NCI-H1417 treated with DMSO at 0.1 percent for 48 hours (cell line): Measurements from ENCODE around the gene PRRT4.
A peak's percentile ranks its signal among the peaks of the same experiment; 100 is the strongest.

ENCODE experiments used
- DNase-seq: peaks from one replicate; lab custom pipeline; 2025; lab: John Stamatoyannopoulos, UW

Gene PRRT4

DNA sequence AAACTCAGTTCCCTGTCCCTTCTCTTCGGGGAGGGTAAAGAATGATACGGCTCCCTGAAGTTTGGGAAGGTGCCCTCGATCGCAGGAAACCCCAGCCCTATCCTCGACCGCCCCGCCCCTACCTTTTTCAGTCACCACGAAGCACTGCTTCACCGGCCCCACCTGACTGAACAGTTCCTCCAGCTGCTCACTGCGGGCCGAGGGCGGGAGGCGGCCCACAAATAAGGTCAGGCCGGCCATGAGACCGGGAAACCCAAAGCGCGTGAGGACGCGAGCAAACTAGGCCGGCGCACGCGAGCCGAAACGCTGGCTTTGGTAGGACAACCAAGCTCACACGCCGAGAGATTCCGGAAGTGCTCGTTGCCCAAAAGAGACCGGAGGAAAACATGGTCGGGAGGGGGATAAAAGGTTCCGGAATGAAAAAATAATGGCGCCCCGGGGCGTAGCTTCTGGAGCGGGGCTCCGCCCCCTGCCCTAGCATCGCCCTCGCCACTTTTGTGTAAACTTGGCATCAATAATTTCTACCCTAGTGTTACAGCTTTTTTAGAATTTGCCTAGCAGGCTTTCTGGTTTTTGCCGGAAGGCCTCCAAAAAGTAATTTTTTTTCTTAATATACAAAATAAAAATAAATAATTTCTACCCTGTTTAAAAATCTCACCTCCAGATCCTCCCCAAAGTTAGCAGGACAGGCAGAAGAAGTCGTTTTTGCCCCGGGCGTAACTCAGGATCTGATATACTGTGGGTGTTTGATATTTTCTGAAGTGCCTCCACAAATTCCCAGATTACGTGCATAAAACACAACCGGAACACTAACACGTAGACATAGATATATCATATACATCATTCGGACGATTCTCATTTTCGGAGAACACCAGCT, 17.7 kb downstream of the PRRT4 start, which contains the start of gene RBM28:
Gene RBM28, minus strand, starts transcription at position 355 of the 877 bp plus-strand sequence. Its CDS starts 115 bp downstream, at position 240.
- peak; percentile 64 for DNase-seq

DNA sequence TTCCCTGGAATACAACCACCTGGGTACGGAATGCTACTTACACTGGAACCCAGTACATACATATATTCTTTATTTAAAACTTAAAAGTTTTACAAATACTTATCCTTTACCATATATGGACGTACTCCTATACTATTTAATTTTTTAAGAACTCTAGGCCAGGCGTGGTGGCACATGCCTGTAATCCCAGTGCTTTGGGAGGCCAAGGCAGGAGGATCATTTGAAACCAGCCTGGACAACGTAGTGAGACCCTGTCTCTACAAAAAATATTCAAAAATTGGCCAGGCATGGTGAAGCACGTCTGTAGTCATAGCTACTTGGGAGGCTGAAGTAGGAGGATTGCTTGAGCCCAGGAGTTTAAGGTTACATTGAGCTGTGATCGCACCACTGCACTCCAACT, 19.8 kb downstream of the PRRT4 start:
- DNase-seq = no peak

DNA sequence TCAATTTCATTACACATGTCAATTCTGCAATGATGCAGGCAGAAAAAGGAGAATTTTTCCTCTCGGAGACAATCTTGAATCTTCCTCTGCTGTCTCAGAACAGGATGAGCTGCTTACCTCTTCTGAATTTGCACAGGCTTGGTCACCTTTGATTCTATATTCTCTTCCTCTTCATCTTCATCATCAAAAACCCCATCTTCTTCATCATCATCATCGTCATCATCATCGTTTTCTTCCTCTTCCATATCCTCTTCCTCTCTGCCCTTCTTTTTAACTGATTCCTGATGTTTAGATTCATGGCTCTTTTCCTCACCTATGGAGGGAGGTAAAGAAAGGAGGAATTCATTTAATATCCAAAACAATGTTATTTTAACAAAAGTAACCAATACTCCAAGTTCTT, 25.8 kb downstream of the PRRT4 start:
- DNase-seq = no peak

DNA sequence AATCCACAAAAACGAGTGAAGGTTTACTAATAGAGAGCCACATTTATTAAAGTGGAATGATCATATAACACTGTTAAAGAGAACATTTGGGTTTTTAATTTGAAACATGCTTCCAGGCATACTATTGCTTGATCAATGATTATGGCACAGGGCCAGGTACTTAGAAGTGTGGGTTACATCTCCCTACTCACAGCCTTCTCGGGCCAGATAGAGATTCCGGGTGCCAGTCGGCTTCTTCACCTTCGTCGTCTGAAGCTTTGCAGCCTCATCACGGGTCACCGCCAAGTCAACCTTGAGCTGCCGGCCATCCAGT, 37.2 kb downstream of the PRRT4 start:
- no peak for DNase-seq

DNA sequence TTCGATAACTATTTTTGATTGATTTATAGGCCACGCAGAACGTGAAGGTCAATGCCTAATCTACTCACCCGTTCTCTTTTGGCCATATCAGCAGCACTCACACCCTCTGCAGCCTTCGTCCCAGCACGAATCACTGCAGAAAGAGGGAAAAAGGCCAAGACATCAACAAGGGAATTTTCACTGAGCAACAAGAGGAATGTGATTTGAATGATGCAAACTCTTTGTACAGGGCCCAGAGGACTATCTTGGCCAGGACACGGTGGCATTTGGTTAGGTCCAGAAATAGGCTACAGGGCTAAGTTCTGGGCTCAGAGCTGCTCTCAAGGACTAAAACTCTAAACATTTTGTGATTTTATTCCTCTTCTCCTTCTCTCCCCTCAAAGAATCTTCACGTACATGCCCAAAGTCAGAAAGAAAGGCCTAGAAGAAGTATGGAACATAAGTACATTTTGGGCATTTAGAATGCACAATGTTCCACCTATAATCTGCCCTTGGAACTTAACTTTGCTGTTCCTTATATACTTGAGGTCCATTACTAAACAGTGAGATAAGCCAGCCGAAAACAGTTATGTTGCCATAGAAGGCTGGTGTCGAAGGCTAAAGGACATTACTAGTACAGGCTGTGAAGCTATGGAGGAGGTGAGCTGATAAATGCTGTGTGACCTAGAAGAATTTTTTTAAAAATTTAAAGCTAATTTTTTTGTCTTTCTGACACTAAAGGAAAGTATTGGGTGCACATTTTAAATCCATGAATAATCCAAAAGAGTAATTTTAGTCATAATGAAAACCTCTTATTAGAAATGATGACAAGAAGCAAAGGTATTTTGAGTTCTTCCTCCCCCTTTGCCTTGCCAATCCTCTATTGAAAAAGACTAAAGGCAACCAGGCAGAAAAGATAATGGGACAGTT, 37.8 kb downstream of the PRRT4 start:
- DNase-seq = no peak

DNA sequence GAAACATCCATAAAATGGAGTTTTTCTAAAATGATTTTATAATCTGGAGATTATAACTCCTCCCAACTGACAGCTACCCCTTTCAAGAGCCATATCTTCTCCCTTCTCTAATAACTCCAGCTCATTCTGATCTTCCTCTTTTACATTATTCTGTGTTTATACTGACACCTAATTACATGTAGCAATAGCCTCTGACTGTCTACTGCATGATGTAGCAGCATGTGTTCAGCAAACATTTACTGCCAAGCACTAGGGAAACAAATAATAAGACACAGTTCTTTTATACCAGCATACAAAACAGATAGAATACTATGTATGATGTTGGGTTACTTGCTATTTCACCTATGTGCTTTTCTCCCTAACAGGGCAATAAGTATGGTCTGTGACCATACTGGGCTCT, 38.5 kb downstream of the PRRT4 start:
- DNase-seq = no peak

DNA sequence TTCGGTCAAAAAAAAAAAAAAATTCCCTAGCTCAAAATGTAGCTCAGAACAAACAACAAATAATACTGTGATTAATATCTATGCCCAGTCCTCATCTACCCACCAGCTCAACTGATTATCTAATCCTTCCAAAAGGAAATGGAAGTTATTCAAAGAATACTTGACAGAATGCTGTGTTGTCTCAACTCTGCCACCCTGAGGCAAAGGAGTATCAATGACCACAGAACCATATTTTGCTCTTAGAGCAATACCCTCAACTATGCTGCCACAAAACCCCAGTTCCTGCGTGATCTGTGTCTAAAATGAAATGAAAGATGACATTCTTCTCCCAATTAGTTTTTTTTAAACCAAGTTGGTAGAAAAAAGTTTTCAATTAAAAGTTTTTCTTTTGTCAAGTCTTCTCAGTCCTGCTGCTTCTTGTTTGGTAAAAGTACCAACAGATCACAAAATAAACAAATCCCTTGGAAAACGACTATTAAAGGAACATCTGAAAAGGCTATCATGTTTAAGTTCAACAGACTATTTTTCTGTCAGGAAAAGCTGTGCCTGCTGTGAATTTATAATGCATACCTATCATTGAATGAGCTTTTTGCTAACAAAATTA, 39.3 kb downstream of the PRRT4 start:
- DNase-seq = no peak

DNA sequence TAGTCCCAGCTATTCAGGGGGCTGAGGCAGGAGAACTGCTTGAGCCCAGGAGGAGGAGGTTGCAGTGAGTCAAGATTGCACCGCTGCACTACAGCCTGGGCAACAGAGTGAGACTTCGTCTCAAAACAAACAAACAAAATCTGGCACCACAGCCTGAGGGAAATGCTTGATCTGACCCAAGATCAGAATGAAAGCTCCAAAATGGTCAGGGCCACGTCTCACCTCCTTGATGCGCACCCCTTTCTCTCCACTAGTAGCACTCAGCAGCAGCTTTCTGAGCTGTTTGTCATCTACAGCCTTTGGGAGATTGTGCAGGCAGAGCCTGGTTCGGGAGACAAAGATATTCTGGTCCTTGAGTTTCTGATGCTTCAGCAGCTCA, 40.5 kb downstream of the PRRT4 start:
- no peak for DNase-seq

DNA sequence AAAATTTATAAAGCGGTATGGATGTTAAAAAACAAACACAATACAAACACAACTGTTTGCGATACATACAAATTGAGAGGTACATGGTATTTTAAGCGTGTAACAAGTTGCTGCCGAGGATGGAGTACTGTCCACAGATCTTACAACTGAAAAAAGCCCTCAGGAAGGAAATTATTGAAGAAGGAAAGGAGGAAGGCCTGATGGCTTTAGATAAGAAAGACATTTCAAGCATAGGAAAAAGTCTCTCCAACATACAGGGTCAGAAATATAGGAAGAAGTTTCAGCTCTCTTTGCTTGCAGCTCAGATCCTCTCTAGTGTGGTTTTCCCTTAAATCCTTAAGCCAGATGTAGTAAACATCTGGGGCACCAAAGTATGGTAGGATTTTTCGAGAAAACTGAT, 42.8 kb downstream of the PRRT4 start:
- no peak for DNase-seq

DNA sequence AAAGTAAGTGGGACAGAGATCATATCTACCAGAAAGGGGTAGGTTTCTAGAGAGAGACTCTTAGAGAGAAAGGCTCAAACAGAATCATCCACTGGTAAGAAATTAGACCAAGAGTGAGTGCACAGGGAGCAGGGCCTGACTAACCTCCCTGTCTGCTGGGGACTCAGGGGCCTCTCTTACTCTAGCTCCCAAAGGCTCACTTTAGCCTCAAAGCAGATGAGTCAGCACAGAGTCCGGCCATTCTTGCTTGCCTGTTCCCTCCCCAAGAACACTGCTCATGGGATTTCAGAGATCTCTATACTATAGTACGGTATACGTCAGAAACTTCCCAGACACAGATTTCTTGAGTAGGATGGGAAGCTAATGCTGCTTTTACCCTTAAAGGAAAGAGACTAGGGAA, 50.5 kb downstream of the PRRT4 start:
- no peak for DNase-seq

DNA sequence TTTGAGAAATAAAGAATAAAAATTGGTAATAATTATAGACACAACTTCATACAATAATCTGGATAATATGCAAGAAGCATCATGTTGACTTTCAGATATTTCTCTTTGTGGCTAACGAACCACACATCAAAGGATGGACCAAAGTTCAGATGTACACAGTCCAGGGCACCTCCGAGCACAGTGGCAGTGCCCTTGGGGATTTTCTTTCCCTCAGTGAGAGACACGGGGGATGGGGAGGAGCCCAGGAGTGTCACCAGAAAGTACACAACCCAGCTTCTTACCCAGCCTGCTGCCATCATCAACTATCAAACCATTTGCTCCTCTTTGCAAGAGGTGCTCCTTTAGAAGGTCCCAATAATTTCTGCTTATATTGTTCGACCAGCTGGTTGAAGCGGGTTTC, 51.0 kb downstream of the PRRT4 start:
- no peak for DNase-seq

DNA sequence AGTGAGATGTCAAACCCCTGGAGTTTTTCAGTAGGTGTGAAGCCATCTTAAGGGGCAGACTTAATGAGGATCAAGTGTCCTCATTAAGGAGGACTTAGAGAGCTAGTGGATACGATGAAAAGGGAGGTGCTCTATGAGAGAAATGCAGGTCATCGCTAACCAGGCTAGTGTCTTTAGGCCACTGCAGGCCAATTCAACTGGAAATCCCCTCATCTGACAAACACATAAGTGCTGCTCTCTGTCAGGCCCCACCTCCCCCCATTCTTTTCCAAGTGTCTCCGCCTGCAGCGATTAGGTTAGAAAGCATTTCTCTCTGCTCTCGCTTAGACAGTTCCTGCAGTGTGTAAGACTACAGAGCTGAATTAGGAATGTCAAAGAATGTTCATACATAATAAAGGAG, 51.5 kb downstream of the PRRT4 start:
- no peak for DNase-seq

DNA sequence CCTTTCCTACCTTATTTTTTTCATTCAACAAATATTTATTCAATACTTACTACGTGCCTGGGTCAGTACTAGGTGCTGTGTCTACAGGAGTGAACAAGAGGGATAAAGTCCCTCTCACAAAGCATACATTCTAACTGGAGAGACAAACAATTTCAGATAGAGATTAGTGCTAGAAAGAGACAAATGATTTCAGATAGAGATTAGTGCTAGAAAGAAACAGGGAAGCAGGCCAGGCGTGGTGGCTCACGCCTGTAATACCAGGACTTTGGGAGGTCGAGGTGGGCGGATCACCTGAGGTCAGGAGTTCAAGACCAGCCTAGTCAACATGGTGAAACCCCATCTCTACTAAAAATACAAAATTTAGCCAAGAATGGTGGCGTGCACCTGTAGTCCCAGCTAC, 52.4 kb downstream of the PRRT4 start:
- no peak for DNase-seq

DNA sequence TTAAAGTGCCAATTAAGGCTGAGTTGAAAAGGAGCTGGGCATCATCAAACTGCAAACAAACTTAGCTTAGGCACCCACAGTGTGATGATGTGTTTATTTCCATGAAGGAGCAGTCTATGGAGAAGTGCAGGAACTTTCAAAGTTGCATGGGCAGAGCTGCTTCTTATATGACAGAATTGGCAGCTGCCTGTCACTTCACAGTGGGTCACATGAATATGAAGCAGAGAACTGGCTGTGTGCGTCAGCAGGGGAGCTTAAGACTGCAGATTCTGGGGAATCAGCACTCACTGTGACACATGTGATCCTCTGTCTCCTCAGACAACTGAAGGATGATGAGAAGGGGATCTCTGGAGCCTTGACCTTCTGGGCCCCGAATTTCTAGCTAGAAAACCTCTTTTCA, 54.4 kb downstream of the PRRT4 start:
- no peak for DNase-seq

DNA sequence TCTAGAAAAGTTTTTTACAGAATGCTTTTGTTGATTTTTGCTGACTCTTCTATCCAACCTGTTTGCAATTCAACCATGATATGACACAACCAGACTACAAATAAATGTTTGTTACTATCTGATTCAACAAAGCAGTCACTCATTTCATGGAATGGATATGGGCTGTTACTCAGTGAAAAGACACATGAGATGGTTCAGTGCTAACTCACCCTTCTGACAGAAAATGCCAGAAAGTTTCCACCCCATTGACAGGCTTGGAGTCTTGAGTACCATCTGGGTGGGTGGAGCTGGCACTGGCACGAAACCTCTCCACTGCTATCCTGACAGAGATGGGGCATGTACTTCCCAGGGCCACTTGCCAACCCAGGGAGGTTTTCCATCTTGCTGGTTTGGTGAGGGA, 57.3 kb downstream of the PRRT4 start:
- DNase-seq = no peak

DNA sequence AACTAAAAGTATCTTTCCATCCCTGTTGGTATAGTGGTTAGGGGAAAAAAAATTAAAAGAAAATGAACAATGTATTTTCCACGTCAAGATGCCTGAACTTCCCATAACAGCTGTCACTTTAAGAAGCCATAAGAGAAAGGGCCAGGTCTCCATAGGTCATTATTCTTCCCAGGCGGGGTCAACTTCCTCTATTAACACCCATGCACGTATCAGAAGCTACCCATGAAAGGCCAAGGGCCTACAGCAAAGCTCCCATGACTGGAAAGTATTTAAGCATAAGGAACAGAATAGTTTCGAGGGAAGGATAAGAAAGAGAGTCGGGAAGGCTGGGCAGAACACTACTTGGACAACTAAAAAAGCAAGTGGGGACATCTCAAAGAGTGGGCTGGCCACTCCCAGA, 57.8 kb downstream of the PRRT4 start:
- DNase-seq = no peak

DNA sequence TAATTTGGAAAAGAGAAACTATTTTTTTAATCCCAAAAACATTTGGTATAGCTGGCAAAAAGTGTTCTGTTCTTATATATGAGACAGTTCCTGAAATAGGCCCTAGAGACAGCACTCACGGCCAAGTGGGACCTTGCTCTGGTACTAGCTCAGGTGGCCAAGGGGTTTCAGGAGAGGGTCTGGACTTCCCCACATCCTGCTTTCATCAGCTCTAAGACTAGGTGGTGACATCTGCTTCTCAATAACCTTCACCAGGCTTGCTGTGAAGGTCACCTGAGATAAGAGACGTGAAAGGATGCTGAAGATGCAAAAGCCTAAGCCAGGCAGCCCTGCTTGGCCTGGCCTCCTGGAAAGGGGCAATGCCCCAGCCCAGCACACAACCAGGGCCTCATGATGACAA, 58.4 kb downstream of the PRRT4 start:
- DNase-seq = no peak

DNA sequence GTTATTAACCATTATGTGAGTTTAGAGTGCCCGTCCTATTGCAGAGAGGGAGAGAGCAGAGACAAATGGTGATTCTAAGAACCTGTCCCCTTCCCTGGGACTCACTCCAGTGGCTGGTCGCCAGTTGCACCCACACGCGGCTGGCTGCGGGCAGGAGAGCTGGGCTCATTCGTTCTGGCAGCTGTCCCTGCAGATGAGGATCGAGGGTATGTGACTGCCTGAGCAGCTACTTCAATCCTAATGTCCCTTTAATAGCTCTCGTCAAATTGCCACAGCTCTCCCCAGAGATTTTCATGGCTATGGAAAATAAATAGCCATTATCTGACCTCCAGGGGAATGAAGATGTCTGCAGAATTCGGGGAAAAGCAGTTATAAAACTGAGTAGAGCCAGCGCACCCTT, 59.4 kb downstream of the PRRT4 start:
- no peak for DNase-seq
